ENCODE data around the gene CCIN.

CCIN gene

DNA sequence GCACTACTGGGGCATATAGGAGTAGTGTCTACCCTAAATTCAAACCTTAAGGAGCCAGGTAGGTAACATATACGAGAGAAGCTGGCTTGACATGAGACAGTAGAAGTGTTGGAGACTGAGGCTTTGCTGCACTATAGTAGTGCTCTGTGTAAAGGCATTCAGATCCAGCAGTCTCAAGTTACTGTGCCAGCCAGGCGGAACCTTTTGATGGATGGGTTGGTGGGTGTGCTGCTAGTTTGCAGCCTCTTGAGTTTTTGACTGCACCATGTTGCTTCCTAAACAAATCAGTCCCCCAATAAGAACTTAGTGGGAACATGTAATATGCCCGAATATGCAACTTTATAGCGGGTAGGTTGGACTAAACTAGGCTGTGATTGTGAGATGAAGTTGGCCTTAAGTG is 23.0 kb downstream of the CCIN start:
- no peak for FAIRE-seq

DNA sequence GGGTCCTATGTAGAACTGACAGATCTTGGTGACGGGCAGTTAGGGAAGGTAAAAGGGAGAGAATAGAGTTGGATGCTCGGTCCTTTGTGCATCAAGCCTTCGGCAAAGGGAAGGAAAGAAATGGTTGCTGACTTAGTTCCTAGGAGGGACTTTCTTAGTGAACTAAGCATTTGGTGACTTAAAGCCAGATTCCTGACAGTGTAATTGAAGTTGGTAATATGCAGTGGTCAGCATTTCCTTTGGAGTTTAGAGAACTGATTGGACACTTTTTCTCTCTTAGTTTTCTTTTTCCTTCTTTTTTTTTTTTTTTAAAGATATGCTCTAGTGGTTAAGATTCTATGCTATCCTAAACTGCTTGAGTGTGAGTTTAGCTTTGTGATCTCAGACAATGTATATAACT is 23.8 kb downstream of the CCIN start:
- no peak for FAIRE-seq

DNA sequence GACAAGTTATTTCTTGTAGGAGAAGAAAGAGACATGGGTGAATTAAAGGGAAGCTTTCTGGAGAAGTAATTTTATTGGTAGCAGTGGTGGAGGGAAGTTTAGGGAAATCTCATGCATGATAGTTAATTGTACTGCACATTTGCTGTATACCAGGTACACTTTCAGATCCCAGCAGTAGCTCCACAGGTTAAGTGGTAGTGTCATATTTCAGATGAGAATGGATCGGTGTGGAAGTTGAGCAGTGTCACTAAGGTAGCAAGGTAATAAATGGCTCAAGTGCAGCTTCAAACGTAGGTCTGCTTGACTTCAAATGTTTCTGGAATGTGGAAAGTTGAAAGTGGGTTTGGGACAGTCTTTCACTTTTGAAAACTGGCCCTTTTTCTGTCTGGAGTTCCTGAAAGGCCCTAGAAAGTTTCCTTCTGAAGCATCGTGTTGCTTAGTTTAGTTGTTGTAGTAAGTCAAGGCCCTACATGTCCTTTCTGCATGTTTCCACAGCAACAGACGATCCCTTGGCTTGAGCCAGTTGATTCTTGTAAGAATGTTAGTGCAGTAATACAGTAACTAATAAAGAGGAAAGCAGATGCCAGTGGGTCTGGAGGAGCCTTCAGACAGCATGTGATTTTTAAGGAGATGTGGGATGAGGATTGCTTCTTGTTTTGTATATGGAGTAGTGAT is 25.3 kb downstream of the CCIN start:
- no peak for FAIRE-seq

DNA sequence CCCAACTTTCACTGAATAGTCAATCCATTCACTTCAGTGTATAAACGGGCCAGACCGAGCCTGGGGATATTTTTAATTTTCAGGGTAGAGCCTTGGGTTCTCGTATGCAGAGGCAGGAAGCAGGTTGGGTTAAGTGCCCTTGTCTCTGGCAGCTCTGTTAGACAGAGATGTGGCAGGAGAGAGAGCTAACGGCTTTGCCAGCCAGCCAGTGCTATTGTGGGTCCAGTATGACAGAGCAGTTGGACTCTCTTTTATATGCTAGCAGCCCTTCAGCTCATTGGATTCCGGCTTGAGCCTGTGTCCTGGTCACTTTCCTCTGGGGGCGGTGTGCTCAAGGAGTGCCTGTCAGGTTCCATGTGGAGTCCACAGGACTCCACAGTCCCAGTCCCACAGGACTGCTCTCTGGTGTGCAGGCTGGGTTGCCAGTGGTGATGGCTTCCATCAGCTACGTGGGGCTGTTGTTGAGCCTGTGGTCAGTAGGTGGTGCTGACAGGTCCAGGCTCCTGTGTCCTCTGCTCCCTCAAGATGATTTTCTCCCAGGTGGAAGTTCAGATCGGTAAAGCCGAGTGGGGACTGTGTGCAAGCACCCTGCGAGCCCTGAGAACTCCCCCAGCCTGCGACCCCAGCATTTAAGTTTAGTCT is 35.8 kb downstream of the CCIN start:
- FAIRE-seq = no peak

DNA sequence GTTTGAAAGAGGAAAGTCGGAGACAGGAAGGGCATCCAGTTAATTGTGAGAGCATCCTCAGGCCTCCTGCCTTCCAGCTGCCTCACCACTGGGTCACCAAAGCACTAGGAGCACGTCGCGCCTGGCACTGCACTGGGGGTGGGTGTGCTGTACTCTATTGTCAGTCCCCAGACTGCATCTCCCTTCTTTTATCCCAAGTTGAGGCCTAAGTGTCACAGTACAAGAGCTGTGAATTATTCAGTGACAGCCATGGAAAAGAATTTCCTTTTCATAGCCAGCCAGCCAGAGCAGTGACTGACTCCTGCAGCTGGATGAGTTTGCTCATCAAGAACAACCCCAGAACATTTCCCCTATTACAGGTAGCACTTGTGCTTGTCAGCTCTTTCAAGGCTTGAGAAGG is 37.8 kb downstream of the CCIN start:
- FAIRE-seq = no peak

DNA sequence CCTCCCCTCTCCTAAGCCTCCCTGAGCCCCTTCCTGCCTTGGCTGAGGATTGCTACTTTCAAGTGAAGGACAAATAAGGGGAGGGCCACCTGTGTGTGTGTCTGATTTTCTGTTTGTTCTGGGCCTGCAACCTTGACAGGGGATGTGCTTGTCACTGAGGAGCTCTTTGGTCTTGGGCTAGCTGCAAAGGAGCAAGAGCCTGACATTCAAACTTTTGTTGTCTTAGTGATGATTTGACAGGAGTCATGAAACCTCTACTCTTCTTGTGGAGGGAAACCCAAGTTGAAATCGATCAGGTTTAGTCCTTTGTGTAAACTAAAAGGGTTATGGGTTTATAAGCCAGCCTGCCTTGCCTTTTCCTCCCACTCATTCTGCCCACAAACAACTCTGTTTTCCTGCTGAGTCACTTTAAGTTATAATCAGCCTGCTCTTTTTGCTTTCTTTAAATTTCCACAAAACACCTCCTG is 38.4 kb downstream of the CCIN start:
- no peak for FAIRE-seq

DNA sequence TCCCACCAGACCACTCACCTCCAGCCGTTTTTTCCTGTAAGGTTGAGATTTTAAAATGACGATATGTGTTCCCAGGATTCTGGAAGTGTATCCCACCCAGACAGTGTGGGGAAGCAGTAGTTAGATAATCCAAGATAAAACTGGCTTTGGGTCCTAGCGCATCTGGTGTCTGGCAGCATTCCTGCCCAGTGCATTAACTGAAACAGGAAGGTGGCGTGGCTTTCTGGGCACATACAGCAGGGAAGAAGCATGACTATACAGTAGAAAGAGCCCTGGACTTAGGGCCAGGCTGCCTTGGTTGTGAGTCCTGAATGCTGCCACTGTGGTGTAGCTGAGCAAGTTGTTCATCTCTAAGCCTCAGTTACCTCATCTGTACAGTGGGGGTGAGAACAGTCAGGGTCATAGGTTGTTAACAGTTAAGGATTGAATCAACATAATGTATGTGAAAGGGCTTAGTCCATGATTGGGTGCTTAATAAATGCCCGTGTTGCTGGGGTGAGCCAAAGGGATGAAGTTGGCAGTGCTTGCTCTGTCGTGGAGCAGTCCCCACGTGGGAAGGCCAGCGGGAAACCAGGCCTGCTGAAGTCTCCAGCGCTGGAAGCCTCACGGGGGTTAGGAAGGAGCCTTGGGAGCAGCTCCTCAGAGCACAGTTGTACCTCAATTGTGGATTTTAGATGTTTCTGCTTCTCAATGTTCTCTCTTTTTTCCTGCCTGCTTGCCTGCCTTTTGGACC is 39.5 kb downstream of the CCIN start:
- FAIRE-seq = no peak

DNA sequence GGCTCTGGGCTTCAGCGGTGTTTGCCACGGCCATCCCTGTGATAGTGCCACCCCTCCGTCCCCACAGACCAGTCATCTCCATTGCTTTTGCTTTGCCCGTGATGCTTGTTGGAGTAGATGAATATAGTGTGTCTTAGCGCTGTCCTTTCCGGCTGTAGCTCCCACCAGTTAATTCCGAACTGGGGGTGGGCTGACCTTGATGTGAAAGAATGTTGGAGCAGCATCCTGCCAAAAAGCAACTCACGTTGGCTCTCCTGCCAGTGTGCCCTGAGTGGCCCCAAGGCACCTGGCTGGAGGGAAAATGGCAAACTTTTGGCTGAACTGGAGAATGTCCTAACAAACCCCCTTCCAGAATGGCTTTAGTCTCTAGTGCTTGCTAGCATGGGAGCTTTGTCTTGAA is 41.5 kb downstream of the CCIN start:
- no peak for FAIRE-seq

DNA sequence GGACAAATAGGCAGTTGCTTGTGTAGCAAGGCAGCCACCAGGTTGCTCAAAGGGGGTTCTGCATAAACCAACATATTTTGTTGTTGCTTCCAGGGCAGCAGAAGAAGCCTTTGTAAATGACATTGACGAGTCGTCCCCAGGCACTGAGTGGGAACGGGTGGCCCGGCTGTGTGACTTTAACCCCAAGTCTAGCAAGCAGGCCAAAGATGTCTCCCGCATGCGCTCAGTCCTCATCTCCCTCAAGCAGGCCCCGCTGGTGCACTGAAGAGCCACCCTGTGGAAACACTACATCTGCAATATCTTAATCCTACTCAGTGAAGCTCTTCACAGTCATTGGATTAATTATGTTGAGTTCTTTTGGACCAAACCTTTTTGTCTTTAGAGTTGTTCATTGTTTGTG is 42.3 kb downstream of the CCIN start:
- FAIRE-seq = no peak

DNA sequence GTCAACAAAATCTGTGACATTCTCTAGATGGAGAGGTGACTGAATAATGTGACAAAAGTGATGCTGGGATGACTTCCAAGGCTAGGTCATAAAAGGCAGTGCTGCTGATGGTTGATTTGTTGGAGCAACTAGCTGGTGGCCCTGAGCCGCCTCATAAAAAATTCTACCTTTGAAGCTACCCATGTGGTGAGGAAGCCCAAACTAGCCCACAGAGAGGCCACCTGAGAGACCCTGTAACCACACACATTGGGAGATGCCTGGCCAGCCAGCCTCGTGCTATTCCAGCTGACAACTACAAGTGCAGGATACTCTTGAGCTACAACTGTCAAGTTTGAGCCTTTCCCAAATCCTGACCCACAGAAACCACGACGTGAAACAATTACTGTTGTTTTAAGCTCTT is 44.2 kb downstream of the CCIN start:
- FAIRE-seq = no peak

DNA sequence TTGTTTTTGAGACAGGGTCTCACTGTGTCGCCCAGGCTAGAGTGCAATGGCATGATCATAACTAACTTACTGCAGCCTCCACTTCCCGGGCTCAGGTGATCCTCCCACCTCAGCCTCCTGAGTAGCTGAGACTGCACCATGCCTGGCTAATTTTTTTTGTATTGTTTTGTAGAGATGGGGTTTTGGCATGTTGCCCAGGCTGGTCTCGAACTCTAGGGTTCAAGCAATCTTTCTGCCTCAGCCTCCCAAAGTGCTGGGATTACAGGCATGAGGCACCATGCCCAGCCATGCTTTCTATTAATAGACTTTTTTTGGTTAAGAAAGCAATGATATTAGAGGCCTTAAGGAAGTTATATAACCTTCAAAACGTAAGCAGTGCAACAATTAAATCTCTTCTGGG is 44.8 kb downstream of the CCIN start:
- FAIRE-seq = no peak

DNA sequence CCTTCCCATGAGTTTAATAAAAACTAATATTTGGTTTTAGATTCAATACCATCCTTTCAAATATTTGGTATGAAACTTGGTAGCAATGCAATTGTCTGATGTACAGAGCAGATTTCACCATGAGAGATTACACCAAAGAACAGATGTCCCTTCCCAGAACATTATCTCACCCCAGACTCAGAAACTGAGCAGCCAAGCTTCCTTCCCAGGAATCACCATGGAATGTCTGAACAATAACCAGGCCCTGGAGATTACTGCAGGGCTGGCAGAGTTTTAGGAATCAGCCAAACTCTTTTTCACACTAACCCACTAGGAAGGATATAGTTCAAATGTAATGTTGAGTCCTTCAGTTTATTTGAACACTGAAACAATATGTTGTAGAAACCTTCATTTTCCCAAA is 45.4 kb downstream of the CCIN start:
- no peak for FAIRE-seq

DNA sequence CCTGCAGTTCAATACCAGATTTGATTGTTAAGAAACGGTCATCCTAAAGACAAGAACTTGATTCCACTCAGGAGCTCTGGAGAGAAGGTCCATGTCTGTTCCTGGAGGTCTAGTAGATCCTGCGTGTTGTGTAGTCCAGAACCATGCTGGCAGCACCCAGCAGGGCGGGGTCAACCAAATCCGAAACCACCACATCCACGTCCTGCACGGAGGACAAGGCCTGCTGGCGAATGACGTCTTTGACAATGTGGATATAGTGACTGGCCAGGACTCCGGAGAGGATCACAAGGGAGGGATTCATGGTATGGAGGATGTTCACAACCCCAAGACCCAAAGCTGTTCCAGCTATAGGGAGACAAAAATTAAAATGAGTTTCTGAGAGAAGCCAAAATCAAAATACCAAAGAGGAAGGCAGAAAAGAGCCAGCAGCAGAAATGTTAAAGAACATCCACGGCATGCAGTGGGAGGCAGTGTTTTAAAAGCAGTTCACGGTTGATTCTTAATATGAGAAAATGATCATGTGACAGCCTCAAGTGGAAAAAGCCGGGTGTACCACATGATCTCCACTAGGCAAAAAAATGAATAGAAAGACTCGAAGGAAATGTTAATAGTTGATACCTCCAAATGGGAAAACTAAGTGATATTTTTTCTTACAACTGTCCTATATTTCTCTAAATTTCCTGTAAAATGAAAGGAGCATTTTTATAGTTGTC is 48.2 kb downstream of the CCIN start:
- no peak for FAIRE-seq

DNA sequence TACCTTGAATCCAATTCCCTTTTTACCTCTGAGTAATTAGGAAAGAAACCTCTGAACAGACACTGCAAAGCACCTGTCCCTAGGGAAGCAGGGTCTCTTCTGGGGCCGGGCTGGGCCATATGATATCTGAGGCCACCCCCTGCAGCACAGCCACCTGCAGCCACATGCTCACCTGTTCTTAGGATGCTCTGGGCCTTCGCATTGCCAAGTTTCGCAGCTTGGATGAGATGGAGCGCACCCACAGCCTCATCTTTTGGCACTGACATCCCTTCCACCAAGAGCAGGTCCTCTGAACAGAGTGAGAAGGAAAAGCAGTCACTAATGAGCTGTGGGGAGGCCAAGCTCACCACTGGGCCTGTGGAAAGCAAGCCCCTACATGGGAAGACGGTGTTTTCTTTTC is 48.8 kb downstream of the CCIN start:
- FAIRE-seq = no peak

DNA sequence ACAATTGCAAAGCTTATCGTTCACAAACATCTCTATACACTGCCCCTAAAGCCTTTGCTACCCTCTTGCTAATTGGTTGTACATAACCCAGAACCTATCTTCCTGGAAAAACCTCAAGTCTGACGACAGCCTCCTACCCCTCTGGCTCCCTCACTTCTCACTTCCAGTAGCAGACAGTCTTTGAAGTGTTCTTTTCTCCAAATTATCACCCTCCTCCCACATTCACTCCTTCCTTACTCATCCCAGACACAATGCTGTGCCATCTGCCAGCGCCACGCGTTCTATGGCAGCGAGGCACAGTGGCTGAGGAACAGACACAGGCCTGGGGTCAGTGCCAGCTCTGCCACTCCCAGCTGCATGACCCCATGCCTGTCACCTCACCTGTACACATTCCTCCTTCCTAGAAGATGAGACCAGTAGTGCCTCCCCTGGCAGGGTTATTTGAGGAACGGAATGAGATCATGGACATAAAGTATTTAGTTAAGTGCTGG is 49.3 kb downstream of the CCIN start:
- no peak for FAIRE-seq
